ENCODE measurements around the gene SLC22A5. TPM values are rescaled to one million over a fixed set of nuclear protein-coding genes. Genes with fewer than 3 reads are reported as not detected.
A peak's percentile ranks its signal among the peaks of the same experiment; 100 is the strongest.

The SLC22A5 gene
- polyA plus RNA-seq, 2 of the 4 experiments (the other 2 are of a cell fraction), result 27.4 to 35.3 TPM

DNA sequence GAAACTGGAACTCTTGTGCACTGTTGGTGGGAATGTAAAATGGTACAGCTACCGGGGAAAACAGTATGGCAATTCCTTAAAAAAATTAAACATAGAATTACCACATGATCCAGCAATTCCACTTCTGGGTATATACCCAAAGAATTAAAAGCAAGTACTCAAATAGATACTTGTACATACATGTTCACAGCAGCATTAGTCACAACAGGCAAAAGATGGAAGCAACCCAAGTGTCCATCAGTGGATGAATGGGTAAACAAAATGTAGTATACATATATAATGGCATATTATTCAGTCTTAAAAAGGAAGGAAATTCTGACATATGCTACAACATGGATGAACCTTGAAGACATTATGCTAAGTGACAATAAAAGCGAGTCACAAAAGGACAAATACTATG, 7.4 kb upstream of the SLC22A5 start (continued):
- TF ChIP-seq, protein P1, sequence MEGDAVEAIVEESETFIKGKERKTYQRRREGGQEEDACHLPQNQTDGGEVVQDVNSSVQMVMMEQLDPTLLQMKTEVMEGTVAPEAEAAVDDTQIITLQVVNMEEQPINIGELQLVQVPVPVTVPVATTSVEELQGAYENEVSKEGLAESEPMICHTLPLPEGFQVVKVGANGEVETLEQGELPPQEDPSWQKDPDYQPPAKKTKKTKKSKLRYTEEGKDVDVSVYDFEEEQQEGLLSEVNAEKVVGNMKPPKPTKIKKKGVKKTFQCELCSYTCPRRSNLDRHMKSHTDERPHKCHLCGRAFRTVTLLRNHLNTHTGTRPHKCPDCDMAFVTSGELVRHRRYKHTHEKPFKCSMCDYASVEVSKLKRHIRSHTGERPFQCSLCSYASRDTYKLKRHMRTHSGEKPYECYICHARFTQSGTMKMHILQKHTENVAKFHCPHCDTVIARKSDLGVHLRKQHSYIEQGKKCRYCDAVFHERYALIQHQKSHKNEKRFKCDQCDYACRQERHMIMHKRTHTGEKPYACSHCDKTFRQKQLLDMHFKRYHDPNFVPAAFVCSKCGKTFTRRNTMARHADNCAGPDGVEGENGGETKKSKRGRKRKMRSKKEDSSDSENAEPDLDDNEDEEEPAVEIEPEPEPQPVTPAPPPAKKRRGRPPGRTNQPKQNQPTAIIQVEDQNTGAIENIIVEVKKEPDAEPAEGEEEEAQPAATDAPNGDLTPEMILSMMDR (IDR thresholded peaks at IDR 0.05), result no peak
- TF ChIP-seq SREBF2 (IDR thresholded peaks at IDR 0.05) (no peak), JUN (IDR thresholded peaks at IDR 0.05) (no peak)

DNA sequence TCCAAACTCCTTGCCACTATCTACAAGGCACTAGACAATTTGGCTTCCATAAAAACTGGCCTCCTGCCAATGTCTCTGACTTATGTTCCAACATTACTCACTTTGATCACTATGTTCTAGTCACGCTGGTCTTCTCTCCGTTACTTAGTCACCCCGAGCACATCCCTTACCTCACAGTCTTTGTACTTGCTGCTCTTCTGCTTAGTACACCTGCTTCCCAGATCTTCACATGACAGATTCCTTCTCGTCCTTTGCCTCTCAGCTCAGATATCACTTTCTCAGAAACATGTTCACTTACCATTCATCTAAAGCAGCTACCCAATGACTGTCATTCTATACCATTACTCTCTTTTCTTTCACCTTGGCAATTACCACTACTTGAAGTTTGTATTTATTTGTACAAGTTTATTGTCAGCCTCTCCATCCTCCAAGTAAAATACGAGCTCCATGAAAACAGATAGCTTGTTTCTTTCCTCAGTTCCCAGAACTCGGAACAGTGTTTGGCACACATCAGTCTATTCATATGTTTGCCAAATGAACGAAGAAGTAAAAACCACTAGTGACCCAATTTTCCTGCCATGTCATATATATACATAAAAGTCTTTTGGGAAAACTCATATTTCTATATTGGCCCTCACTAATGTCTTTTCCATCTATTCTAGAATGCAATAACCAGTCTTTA, 5.9 kb upstream of the SLC22A5 start:
- TF ChIP-seq GATA3 (IDR thresholded peaks at IDR 0.05; ENCODE audit: borderline replicate concordance) (0 out of 2 replicates have a peak, but pooled peaks have one; percentile 21), CBX2 (IDR thresholded peaks at IDR 0.05; ENCODE audit: borderline replicate concordance, low read depth) (no peak), JUNB (IDR thresholded peaks at IDR 0.05) (0 out of 2 replicates have a peak, but pooled peaks have one; percentile 36), HEYL (CRISPR knock-in tag; IDR thresholded peaks at IDR 0.05) (no peak), FOSL2 (IDR thresholded peaks at IDR 0.05) (no peak), FOSL2 (CRISPR knock-in tag; IDR thresholded peaks at IDR 0.05) (peak; percentile 71), EHMT2 (IDR thresholded peaks at IDR 0.05; ENCODE audit: low read depth) (no peak), CEBPB (IDR thresholded peaks at IDR 0.05) (peak in 1 of 2 experiments; percentile 25; a peak in 1 of 4 replicates), EP300 (IDR thresholded peaks at IDR 0.05) (peak in 1 of 2 experiments; percentile 64; a peak in 2 of 5 replicates), HOXA7 (CRISPR knock-in tag; IDR thresholded peaks at IDR 0.05) (peak; percentile 65; the same call in 1 of the 2 replicates), JUN (IDR thresholded peaks at IDR 0.05) (peak in 1 of 2 experiments; percentile 56; a peak in 2 of 5 replicates)
- TF ChIP-seq, protein P2, sequence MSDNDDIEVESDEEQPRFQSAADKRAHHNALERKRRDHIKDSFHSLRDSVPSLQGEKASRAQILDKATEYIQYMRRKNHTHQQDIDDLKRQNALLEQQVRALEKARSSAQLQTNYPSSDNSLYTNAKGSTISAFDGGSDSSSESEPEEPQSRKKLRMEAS (IDR thresholded peaks at IDR 0.05), result peak; percentile 53; the same call in 1 of the 2 replicates
- TF ChIP-seq, protein P3, sequence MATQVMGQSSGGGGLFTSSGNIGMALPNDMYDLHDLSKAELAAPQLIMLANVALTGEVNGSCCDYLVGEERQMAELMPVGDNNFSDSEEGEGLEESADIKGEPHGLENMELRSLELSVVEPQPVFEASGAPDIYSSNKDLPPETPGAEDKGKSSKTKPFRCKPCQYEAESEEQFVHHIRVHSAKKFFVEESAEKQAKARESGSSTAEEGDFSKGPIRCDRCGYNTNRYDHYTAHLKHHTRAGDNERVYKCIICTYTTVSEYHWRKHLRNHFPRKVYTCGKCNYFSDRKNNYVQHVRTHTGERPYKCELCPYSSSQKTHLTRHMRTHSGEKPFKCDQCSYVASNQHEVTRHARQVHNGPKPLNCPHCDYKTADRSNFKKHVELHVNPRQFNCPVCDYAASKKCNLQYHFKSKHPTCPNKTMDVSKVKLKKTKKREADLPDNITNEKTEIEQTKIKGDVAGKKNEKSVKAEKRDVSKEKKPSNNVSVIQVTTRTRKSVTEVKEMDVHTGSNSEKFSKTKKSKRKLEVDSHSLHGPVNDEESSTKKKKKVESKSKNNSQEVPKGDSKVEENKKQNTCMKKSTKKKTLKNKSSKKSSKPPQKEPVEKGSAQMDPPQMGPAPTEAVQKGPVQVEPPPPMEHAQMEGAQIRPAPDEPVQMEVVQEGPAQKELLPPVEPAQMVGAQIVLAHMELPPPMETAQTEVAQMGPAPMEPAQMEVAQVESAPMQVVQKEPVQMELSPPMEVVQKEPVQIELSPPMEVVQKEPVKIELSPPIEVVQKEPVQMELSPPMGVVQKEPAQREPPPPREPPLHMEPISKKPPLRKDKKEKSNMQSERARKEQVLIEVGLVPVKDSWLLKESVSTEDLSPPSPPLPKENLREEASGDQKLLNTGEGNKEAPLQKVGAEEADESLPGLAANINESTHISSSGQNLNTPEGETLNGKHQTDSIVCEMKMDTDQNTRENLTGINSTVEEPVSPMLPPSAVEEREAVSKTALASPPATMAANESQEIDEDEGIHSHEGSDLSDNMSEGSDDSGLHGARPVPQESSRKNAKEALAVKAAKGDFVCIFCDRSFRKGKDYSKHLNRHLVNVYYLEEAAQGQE (IDR thresholded peaks at IDR 0.05), result no peak
- TF ChIP-seq, protein P4, sequence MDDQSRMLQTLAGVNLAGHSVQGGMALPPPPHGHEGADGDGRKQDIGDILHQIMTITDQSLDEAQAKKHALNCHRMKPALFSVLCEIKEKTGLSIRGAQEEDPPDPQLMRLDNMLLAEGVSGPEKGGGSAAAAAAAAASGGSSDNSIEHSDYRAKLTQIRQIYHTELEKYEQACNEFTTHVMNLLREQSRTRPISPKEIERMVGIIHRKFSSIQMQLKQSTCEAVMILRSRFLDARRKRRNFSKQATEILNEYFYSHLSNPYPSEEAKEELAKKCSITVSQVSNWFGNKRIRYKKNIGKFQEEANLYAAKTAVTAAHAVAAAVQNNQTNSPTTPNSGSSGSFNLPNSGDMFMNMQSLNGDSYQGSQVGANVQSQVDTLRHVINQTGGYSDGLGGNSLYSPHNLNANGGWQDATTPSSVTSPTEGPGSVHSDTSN (IDR thresholded peaks at IDR 0.05), result no peak
- ChIA-PET CTCF (interaction anchor here (1.0 kb wide), 1 partner anchor 183 kb away, joined by 5 read pairs; no protein-coding TSS in a partner anchor), POLR2A (interaction anchor here (1.9 kb wide), 1 partner anchor 70 kb away, joined by 11 read pairs; the partner anchor contains the start of gene SLC22A4)
- H3K27ac ChIP-seq, result peak overlapping the region; percentile 92 to 94
- H3K4me1 ChIP-seq, result peaks cover 67% of the 10 kb centered on the region
- WGBS (ENCODE audit: missing lambda C conversion rate), result 35% methylated on average over 7 of the region's 7 CpGs
- H3K4me3 ChIP-seq, result peak overlapping the region; percentile 26; the same call in 1 of the 3 replicates
- FAIRE-seq, result peak; percentile 78
- peaks cover 7% of the 10 kb centered on the region; the same call in 1 of the 3 replicates for H3K9me3 ChIP-seq
- DNase-seq (ENCODE audit: low read depth in 1 of 2, low spot score in 1 of 2), result peak; percentile 70 to 90
- peak; percentile 76 to 88 for ATAC-seq
- H3K4me2 ChIP-seq, result peak overlapping the region; percentile 81

DNA sequence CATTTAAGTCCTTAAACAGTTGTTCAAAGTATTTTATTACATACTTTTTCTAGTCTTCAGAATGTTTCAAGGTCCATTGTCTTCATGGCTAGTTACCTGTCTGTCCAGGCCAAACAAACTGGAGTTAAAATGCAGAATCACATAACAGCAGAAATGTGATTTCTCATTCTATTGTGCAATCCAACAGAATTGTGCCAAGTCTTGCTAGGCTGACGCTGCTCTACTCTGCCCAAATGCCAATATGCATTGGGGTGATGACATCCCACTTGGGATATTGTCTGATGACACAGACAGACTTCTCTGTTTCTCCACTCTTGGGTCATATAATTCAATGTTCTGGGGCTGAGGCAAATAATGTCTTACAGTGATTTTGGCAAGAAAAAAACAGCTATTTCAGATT, 5.2 kb upstream of the SLC22A5 start:
- Histone ChIP-seq H3K27ac (peak overlapping the region; percentile 92 to 94), H3K4me3 (peak overlapping the region; percentile 26; the same call in 2 of the 3 replicates), H3K4me1 (peaks cover 62% of the 10 kb centered on the region), H3K9me3 (peaks cover 7% of the 10 kb centered on the region; the same call in 1 of the 3 replicates), H3K4me2 (peak overlapping the region; percentile 81)
- WGBS (ENCODE audit: missing lambda C conversion rate), result 0% methylated on average over 1 of the region's 1 CpG
- ATAC-seq (peak; percentile 70 to 83), FAIRE-seq (peak; percentile 88), DNase-seq (ENCODE audit: low read depth in 1 of 2, low spot score in 1 of 2) (peak; percentile 35 to 87)
- CTCF ChIA-PET, result interaction anchor here (1.0 to 2.7 kb wide), 3 partner anchors 11 to 184 kb away, joined by 5 to 9 read pairs (median 9); no protein-coding TSS in a partner anchor
- POLR2A ChIA-PET, result interaction anchor here (6.7 kb wide), 1 partner anchor 71 kb away, joined by 81 read pairs; the partner anchor contains the start of gene SLC22A4
- TF ChIP-seq HOXA7 (CRISPR knock-in tag; IDR thresholded peaks at IDR 0.05), result no peak
- peak; percentile 67; the same call in 1 of the 2 replicates for TF ChIP-seq FOXS1 (CRISPR knock-in tag; IDR thresholded peaks at IDR 0.05)
- TF ChIP-seq, protein P5, sequence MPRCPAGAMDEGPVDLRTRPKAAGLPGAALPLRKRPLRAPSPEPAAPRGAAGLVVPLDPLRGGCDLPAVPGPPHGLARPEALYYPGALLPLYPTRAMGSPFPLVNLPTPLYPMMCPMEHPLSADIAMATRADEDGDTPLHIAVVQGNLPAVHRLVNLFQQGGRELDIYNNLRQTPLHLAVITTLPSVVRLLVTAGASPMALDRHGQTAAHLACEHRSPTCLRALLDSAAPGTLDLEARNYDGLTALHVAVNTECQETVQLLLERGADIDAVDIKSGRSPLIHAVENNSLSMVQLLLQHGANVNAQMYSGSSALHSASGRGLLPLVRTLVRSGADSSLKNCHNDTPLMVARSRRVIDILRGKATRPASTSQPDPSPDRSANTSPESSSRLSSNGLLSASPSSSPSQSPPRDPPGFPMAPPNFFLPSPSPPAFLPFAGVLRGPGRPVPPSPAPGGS (IDR thresholded peaks at IDR 0.05), result peak; percentile 79; the same call in 2 of the 3 replicates
- peak; percentile 90 for TF ChIP-seq MAFK (IDR thresholded peaks at IDR 0.05; ENCODE audit: partially characterized antibody)
- TF ChIP-seq ZSCAN20 (CRISPR knock-in tag; IDR thresholded peaks at IDR 0.05), result no peak
- TF ChIP-seq, protein P2 (IDR thresholded peaks at IDR 0.05), result peak; percentile 59; the same call in 1 of the 2 replicates
- TF ChIP-seq MYC (IDR thresholded peaks at IDR 0.05; ENCODE audit: borderline replicate concordance, low read length), result no peak
- no peak for TF ChIP-seq ZNF302 (CRISPR knock-in tag; IDR thresholded peaks at IDR 0.05)
- peak; percentile 81 for TF ChIP-seq GATA3 (IDR thresholded peaks at IDR 0.05; ENCODE audit: borderline replicate concordance)
- TF ChIP-seq, protein P6, sequence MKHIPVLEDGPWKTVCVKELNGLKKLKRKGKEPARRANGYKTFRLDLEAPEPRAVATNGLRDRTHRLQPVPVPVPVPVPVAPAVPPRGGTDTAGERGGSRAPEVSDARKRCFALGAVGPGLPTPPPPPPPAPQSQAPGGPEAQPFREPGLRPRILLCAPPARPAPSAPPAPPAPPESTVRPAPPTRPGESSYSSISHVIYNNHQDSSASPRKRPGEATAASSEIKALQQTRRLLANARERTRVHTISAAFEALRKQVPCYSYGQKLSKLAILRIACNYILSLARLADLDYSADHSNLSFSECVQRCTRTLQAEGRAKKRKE (CRISPR knock-in tag; IDR thresholded peaks at IDR 0.05; ENCODE audit: low read depth), result 0 out of 2 replicates have a peak, but pooled peaks have one; percentile 23
- no peak for TF ChIP-seq ZC3H11A (IDR thresholded peaks at IDR 0.05)
